Neural cell (in vitro differentiated cells): ENCODE measurements around the gene LHX4. TPM values are rescaled to one million over a fixed set of nuclear protein-coding genes. Genes with fewer than 3 reads are reported as not detected.

ENCODE experiments used
- H2AFZ ChIP-seq: fragments of 200-600, 300-800 bp; sonication (generic), shearing (Covaris generic); 2 replicates; pipeline ENCODE4 v1.6.0; 2014; ENCODE audit warnings: low read depth, mild to moderate bottlenecking, antibody characterized with exemption, low read length, moderate library complexity
- H3F3A ChIP-seq: fragments of 200-600 bp; shearing (Covaris generic); 2 replicates; pipeline ENCODE4 v1.6.1; 2016; ENCODE audit warnings: mild to moderate bottlenecking, moderate library complexity, mixed read lengths, antibody characterized with exemption, low read length; ENCODE audit not compliant: insufficient read depth, poor library complexity, severe bottlenecking
- H3K27ac ChIP-seq: fragments of 200-600, 300-800 bp; sonication (generic), shearing (Covaris generic); 2 replicates; pipeline ENCODE4 v1.5.1; 2014; ENCODE audit warnings: mild to moderate bottlenecking, low read length, moderate library complexity
- H3K27me3 ChIP-seq: fragments of 300-800, 200-600 bp; sonication (generic), shearing (Covaris generic); 2 replicates; pipeline ENCODE4 v1.6.0; 2014; ENCODE audit warnings: mild to moderate bottlenecking, low read depth, low read length, moderate library complexity; ENCODE audit not compliant: insufficient read depth
- H3K36me3 ChIP-seq: fragments of 300-800, 200-600 bp; sonication (generic), shearing (Covaris generic); 2 replicates; pipeline ENCODE4 v1.5.1; 2014; ENCODE audit warnings: mild to moderate bottlenecking, antibody characterized with exemption, low read length, moderate library complexity; ENCODE audit not compliant: insufficient read depth
- H3K4me2 ChIP-seq: fragments of 300-800, 200-600 bp; sonication (generic), shearing (Covaris generic); 2 replicates; pipeline ENCODE4 v1.6.0; 2014; ENCODE audit warnings: mild to moderate bottlenecking, low read length
- H3K4me3 ChIP-seq: fragments of 300-800, 200-600 bp; sonication (generic), shearing (Covaris generic); 2 replicates; pipeline ENCODE4 v1.5.1; 2014; ENCODE audit warnings: mild to moderate bottlenecking, low read length, moderate library complexity
- H3K79me2 ChIP-seq: fragments of 200-600 bp; shearing (Covaris generic); replicated peaks from 2 replicates; pipeline ENCODE4 v1.6.0; 2014; ENCODE audit warnings: mild to moderate bottlenecking, low read length, moderate library complexity; ENCODE audit not compliant: insufficient read depth
- H3K9ac ChIP-seq: fragments of 300-800, 200-600 bp; sonication (generic), shearing (Covaris generic); 2 replicates; pipeline ENCODE4 v1.6.1; 2016; ENCODE audit warnings: mild to moderate bottlenecking, low read length, mixed read lengths
- H3K9me2 ChIP-seq: fragments of 200-600 bp; shearing (Covaris generic); 2 replicates; pipeline ENCODE4 v1.6.1; 2016; ENCODE audit warnings: mild to moderate bottlenecking, low read length, mixed read lengths; ENCODE audit not compliant: insufficient read depth
- H3K9me3 ChIP-seq: fragments of 200-600, 300-800 bp; sonication (generic), shearing (Covaris generic); 2 replicates; pipeline ENCODE4 v1.6.1; 2016; ENCODE audit warnings: mild to moderate bottlenecking, mixed run types, low read length, moderate library complexity, mixed read lengths
- H4K20me1 ChIP-seq: fragments of 200-600 bp; shearing (Covaris generic); 2 replicates; pipeline ENCODE4 v1.6.1; 2016; ENCODE audit warnings: mild to moderate bottlenecking, mixed run types; ENCODE audit not compliant: insufficient read depth
- CTCF ChIP-seq: fragments of 450-650 bp; IDR thresholded peaks from 2 replicates; pipeline ENCODE4 v1.5.1; 2014; ENCODE audit warnings: antibody characterized with exemption, mild to moderate bottlenecking, moderate library complexity; ENCODE audit not compliant: poor library complexity, severe bottlenecking
- EP300 ChIP-seq: fragments of 450-650 bp; conservative IDR thresholded peaks from 2 replicates; pipeline ENCODE4 v1.6.1; 2014; ENCODE audit warnings: antibody characterized with exemption, mild to moderate bottlenecking, moderate library complexity; ENCODE audit not compliant: poor library complexity, severe bottlenecking
- EZH2 ChIP-seq: fragments of 200-600, 300-800 bp; shearing (Covaris generic), sonication (generic); IDR thresholded peaks from 2 replicates; pipeline ENCODE4 v1.6.1; 2014; ENCODE audit warnings: antibody characterized with exemption, low read length, borderline replicate concordance, mild to moderate bottlenecking; ENCODE audit not compliant: insufficient read depth, poor library complexity, severe bottlenecking
- MXI1 ChIP-seq: fragments of 450-650 bp; conservative IDR thresholded peaks from 2 replicates; pipeline ENCODE4 v1.6.1; 2014; ENCODE audit warnings: antibody characterized with exemption, mild to moderate bottlenecking; ENCODE audit not compliant: poor library complexity, severe bottlenecking
- POLR2AphosphoS5 ChIP-seq: IDR thresholded peaks from 2 replicates; pipeline ENCODE4 v1.6.1; 2012
- RAD21 ChIP-seq: fragments of 450-650 bp; conservative IDR thresholded peaks from 2 replicates; pipeline ENCODE4 v1.6.1; 2014; ENCODE audit warnings: antibody characterized with exemption, mild to moderate bottlenecking, moderate library complexity
- REST ChIP-seq: IDR thresholded peaks from 2 replicates; pipeline ENCODE4 v1.6.1; 2012; ENCODE audit warnings: borderline replicate concordance
- SMC3 ChIP-seq: fragments of 450-650 bp; conservative IDR thresholded peaks from 2 replicates; pipeline ENCODE4 v1.6.1; 2014; ENCODE audit warnings: antibody characterized with exemption, mild to moderate bottlenecking, moderate library complexity; ENCODE audit not compliant: poor library complexity
- TAF1 ChIP-seq: IDR thresholded peaks from 2 replicates; pipeline ENCODE4 v1.6.1; 2012; ENCODE audit warnings: low read depth
- polyA minus RNA-seq: library from RNA; depleted of rRNA, polyadenylated mRNA; stranded (reverse); fragments of >200 nt; gene quantifications from 2 replicates; pipeline ENCODE4 v1.2.3, GENCODE V29; 2014
- polyA plus RNA-seq: library from polyadenylated mRNA; depleted of rRNA; stranded (reverse); fragments of >200 nt; gene quantifications from 2 replicates; pipeline ENCODE4 v1.2.3, GENCODE V29; 2014

Gene LHX4
- polyA plus RNA-seq (not detected in 2 replicates), polyA minus RNA-seq (not detected in 2 replicates)

GRCh38 chr1:180229483-180230415, at the start of gene LHX4:
Gene LHX4, plus strand, starts transcription at chr1:180230264. Its CDS starts 266 bp downstream, at chr1:180230530.
- Histone ChIP-seq H3K9me2 (no peaks in the 10 kb centered on the region), H3K36me3 (no peaks in the 10 kb centered on the region), H4K20me1 (peaks cover 3% of the 10 kb centered on the region), H3K27me3 (peaks cover 97% of the 10 kb centered on the region), H3K9me3 (no peaks in the 10 kb centered on the region), H3K4me3 (peak within 1 kb of the TSS; percentile 70), H3F3A (no peaks in the 10 kb centered on the region), H3K79me2 (no peaks in the 10 kb centered on the region), H3K4me2 (peak within 1 kb of the TSS; percentile 65), H2AFZ (no peak within 1 kb of the TSS), H3K27ac (no peak within 1 kb of the TSS), H3K9ac (peak within 1 kb of the TSS; percentile 13)
- no peak for TF ChIP-seq EP300
- peak; percentile 7 for TF ChIP-seq CTCF
- no peak for TF ChIP-seq TAF1
- no peak for TF ChIP-seq MXI1
- TF ChIP-seq POLR2AphosphoS5 = no peak
- no peak for TF ChIP-seq RAD21
- no peak for TF ChIP-seq SMC3
- TF ChIP-seq REST = no peak
- TF ChIP-seq EZH2 = peak; percentile 53

- Histone ChIP-seq H3F3A (no peaks in the 10 kb centered on the region), H3K4me3 (no peak overlapping the region), H3K9me3 (no peaks in the 10 kb centered on the region), H3K36me3 (peaks cover 8% of the 10 kb centered on the region), H2AFZ (no peak overlapping the region), H3K27ac (no peak overlapping the region), H3K79me2 (no peaks in the 10 kb centered on the region), H4K20me1 (no peaks in the 10 kb centered on the region), H3K27me3 (no peaks in the 10 kb centered on the region), H3K9ac (no peak overlapping the region), H3K9me2 (no peaks in the 10 kb centered on the region), H3K4me2 (no peak overlapping the region)
- no peak for TF ChIP-seq EP300
- TF ChIP-seq CTCF = peak; percentile 44
These were observed 49.0 kb upstream of the LHX4 start for GRCh38 chr1:180181048-180181447.
